Adrenal gland (tissue), 5 donors: Measurements from ENCODE around the gene SPAAR.

Source experiments
- POLR2A ChIP-seq, 2 donors: fragments of 450-650 bp; IDR thresholded peaks; one replicate each; pipeline ENCODE4 v1.6.1; 2017; ENCODE audit warnings: antibody characterized with exemption in 2 of 2, mild to moderate bottlenecking in 2 of 2, moderate library complexity in 1 of 2
- TF ChIP-seq, protein P1 (sequence below), 6 experiments: fragments of 450-650 bp in 4 of 6; fragments of 200-600 bp in 2 of 6; sonication (generic) in 1 of 6; IDR thresholded peaks; 1 replicate in 5 of 6; 2 replicates in 1 of 6; pipeline versions ENCODE4 v1.5.1 to v1.8.0; 2016 to 2021; ENCODE audit warnings: antibody characterized with exemption in 6 of 6, mild to moderate bottlenecking in 2 of 6, moderate library complexity in 1 of 6
- donor health status: DM: no; HTN: no; CAD: no.

DNA sequence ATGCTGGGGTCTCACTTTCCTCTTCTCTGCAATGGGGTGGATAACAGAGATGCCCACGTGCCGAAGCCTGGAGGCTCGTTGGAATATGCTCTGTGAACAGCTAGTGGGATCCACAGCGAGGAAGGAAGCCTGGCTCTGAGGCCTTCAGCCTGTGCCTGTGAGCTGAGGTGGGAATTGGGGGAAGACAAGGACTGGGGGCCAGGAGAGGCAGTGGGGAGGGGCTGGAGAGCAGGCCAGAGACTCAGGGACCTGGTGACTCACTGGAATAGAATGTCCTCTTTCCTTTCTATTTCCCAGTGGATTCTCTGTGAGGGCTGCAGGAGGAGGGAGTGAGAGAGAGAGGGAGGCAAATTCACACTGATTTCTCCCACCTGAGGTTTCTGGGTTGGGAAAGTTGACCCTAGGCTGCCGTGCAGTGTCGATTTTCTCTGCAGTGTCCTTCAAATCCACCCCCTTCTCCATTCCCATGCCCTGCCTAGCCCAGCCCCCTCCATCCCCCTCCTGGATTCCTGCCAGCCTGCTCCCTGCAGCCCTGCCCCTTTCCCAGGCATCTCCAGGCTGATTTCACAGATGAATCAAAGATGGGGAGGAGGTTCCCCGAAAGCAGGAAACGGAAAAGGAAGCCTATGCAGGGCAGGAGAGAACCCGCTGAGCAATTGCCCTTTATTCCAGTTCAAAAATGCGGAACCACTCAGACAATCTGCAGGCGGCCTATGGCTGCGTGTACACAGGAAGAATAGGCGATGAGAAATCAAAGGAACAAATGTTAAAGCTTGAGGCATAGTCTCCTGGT, 1.4 kb upstream of the SPAAR start:
- TF ChIP-seq, protein P1, sequence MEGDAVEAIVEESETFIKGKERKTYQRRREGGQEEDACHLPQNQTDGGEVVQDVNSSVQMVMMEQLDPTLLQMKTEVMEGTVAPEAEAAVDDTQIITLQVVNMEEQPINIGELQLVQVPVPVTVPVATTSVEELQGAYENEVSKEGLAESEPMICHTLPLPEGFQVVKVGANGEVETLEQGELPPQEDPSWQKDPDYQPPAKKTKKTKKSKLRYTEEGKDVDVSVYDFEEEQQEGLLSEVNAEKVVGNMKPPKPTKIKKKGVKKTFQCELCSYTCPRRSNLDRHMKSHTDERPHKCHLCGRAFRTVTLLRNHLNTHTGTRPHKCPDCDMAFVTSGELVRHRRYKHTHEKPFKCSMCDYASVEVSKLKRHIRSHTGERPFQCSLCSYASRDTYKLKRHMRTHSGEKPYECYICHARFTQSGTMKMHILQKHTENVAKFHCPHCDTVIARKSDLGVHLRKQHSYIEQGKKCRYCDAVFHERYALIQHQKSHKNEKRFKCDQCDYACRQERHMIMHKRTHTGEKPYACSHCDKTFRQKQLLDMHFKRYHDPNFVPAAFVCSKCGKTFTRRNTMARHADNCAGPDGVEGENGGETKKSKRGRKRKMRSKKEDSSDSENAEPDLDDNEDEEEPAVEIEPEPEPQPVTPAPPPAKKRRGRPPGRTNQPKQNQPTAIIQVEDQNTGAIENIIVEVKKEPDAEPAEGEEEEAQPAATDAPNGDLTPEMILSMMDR (IDR thresholded peaks at IDR 0.05) = no peak
- TF ChIP-seq POLR2A (IDR thresholded peaks at IDR 0.05) = no peak
